Right ventricle myocardium inferior (tissue), 1 donor: ENCODE results near the gene MYO5B. TPM values are rescaled to one million over a fixed set of nuclear protein-coding genes. Genes with fewer than 3 reads are reported as not detected.

ENCODE experiments used
- ATAC-seq: fragments of 200-7000 bp; cut with Tn5 transposase; one replicate; pipeline ENCODE4 v1.9.1; 2020; ENCODE audit warnings: mild to moderate bottlenecking, moderate library complexity
- DNase-seq: peaks from one replicate; pipeline ENCODE4 v3.0.0; 2021; ENCODE audit errors: missing footprints
- intact Hi-C: fragments of 100-400 bp; cut with DNase I; formaldehyde crosslinking; loops from one replicate; pipeline ENCODE4 v1.11.0; 2022
- total RNA-seq: library from RNA; stranded (reverse); fragmentation: NEBNext Ultra II Directional; extraction: Animal tissue kit (Norgen Biotek cat#: 25700); gene quantifications from one replicate; pipeline ENCODE4 v1.2.1, GENCODE V29; 2021
- donor health status: DM: no; HTN: yes; CAD: no; lungs with severe emphysema.

MYO5B gene
- total RNA-seq, 1 donor from 2014 or later = 0.89 TPM

DNA sequence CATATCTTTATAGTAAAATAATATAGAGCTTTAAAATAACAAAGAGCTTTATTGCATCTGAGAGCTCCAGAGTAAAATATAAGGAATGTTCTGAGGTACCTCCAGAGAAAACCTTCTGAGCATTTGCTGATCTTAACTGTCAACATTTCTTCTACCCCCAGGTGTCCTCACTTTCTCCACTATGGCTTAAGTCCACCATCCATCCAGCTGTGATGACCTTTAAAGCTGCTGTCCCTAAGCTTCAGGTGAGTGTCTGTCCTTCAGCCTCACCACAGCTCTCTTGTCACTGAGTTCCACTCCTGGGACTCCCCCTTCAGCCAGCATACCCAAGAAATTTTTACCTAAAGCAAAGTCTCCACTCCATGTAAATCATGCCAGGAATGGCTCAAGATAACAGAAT lies 137.9 kb downstream of the MYO5B start:
- DNase-seq (no peak), ATAC-seq (no peak)
- intact Hi-C loops = no loop called here

DNA sequence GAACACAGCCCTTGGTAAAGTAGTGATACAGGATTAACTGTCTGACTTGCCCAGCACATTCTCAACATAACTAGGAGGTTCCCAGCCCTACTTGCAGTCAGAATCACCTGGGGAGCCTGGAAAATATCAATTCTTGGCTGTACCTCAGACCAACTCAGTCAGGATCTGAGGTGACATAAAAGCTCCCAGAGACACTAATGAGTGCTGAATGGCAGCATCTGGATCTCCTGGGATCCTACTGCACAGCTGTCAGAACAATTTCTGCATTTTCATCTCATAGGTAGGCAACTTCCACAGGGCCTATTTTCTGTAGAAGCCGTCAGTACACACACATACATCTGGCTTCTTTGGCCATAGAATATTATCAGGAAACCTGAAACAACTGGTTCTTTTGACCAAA lies 138.8 kb downstream of the MYO5B start:
- ATAC-seq = no peak
- intact Hi-C loops = no loop called here
- no peak for DNase-seq

DNA sequence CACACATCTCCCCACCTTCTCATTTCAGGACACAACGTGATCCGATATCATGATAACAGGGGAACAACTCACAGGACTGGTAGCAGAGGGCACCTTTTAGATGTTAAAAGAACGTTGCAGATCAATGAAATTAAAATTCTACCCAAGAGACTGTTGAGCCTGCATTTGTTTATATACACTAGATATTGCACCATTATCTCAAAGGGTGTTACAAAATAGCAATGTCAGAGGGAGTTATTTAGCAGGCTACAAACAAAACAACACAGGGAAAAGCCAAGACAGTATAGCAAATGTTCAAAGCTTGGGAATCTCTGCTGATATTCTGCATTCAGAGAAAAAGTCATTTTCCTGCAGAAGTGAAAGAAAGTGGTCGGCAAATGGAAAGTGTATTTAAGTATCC lies 139.5 kb downstream of the MYO5B start:
- intact Hi-C loops = no loop called here
- ATAC-seq (no peak), DNase-seq (no peak)

DNA sequence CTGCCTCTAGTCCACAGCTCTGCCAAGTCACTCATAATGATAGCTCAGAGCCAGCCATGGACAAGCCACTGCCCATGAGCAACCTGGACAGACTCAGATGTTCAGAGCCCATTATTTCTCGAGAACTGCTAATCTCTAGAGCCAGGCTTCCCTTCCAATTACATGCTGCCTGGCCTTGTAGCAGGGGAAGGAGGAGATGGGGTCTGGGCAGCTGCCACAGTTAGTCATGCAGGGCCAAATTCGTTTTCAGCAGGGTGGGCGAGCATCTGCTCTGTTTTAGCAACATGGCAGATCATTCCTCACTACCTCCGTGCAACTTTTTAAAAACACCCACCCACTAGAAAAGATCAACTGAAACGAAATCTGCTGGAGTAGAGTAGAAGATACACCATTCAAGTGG lies 141.8 kb downstream of the MYO5B start:
- ATAC-seq (no peak), DNase-seq (no peak)
- intact Hi-C loops = no loop called here

DNA sequence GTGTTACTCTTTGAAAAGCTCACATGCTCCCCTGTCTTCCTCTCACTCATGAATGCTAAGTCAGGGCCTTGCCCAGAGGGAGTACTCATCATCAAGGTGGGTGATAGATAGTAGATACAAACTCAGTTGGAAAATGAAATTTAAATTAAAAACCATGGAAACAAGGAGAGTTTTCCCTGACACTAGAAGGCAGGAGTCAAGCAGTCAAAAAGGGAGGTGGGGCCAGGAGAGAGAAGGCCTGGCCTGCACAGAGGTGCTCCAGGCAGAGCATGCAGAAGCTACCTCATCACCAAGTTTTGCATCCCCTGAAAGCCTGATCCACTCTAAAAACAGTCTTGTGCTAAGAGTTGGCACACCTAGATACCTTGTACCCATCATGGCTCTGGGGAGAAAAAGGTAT lies 143.7 kb downstream of the MYO5B start:
- ATAC-seq = no peak
- intact Hi-C loops = no loop called here
- DNase-seq = no peak

DNA sequence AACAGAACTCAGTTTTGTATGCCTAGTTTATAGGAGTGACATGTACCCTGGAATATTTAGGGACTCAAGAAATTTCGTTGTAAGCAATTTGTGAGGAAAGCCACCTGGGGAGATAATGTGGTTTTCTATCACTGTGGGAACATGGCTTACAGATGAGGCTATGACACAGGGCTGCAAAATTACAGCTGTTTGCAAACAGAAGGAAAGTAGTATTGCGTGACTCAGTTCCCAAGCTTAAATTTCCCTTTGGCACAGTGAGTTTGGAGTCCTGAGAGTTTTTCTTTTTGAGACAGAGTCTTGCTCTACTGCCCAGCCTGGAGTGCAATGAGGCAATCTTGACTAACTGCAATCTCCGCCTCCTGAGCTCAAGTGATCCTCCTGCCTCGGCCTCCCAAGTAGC lies 149.8 kb downstream of the MYO5B start:
- intact Hi-C loops = no loop called here
- no peak for DNase-seq
- no peak for ATAC-seq

DNA sequence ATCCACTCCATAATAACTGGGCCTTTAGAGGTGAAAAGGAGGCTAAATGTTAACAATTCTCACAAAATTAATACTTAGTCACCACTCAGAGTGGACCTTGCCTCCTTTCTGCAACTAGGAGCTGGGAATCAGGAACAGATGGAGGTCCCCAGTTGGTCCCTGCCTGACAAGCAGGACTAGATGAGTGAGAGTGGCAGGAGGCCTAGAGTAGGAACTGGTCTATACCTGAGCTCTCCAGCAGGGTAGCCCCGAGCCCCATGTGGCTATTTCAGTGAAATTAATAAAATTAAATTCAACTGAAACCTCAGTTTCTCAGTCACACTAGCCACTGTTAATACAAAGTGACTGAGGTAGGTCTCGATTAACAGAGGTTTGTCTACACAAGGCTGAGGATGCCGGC lies 150.5 kb downstream of the MYO5B start:
- DNase-seq = no peak
- ATAC-seq = no peak
- intact Hi-C loops = no loop called here

DNA sequence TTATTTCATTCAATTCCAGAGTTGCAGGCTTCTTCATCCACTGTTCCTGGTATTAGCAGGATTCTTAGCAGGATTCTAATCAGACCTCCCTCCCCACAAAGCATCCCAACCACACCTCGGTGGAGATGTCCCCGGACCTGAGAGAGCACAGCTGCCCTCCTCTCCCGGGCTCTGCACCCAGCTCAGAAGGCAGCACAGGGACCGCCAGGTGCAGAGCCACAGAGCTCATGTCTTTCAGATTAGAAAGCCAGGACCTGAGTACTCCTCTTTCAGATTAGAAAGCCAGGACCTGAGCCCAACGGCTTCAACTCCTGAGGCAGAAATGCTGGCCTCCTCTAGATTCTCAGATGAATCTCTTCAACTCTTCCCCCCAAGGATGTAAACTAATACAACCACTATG lies 152.3 kb downstream of the MYO5B start:
- intact Hi-C loops = no loop called here
- DNase-seq (no peak), ATAC-seq (no peak)

DNA sequence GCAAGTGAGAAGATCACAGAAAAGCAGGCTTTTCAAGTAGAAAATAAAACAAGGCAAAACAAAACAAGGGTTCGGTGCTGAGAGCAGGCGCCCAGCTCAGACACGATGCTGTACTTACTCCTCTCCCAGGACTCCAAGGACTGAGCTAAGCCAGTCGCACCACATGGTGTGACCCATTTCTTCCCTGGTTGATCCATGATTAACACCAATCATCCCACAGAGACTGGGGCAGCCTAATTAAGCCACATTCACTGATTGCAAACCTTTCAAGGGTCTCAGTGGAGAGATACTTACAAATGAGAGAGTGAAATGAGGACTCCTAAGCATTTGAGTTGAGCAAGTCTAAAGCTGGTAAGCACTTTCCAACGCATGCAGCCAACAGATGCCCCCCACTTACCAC lies 155.2 kb downstream of the MYO5B start:
- DNase-seq = no peak
- no peak for ATAC-seq
- intact Hi-C loops = no loop called here

DNA sequence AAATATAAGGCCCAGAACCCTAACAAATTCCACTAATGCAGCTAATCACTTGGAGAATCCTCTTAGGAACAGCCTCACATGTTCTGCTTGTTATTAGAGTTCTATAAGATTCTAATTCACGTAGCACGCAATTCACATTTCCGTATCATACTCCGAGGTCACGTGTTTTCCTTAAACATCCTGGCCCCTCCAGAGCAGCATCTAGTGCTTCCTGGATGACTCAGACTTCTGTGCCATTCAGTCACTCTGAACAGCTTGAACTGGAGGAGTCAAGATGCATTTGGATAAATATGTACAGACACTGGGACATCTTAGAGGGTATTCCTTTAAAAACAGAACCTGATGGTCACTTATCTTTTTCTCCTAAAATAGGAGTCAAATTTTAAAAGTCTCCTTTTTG lies 156.5 kb downstream of the MYO5B start:
- no peak for ATAC-seq
- intact Hi-C loops = no loop called here
- DNase-seq = no peak

DNA sequence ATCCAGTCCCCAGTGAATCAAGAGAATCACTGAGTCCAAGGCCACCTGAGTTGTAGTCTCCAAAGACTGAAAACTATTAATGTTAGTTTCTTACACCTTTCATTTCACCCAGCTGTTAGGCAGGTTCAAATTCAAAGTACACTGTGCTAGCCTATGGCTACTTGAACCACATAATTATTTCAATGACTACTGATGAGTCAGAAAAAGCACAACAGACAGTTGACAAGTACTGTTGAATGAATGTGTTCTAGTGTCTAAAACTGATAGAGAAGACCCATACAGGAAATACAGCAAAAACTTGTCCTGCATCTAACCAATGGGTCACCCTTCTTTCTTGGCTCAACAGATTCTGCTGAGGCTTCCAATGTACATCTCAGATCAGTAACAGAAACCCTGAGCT lies 160.9 kb downstream of the MYO5B start:
- intact Hi-C loops = no loop called here
- DNase-seq (no peak), ATAC-seq (no peak)

DNA sequence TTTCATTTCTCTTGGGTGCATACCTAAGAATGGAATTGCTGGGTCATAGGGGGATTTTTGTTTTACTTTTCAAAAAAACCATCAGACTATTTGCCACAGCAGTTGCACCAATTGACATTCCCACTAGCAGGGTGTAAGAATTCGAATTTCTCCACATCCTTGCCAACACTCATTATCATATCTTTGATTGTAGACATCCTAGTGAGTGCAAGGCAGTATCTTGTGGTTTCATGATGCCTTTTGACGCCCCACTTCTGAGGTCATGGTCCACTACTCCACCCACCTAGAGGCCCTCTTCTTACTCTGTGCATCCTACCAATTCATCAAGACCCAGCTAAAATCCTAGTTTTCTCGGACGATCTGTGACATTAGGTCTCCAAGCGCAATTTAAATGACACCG lies 161.9 kb downstream of the MYO5B start:
- ATAC-seq (no peak), DNase-seq (no peak)
- intact Hi-C loops = no loop called here

DNA sequence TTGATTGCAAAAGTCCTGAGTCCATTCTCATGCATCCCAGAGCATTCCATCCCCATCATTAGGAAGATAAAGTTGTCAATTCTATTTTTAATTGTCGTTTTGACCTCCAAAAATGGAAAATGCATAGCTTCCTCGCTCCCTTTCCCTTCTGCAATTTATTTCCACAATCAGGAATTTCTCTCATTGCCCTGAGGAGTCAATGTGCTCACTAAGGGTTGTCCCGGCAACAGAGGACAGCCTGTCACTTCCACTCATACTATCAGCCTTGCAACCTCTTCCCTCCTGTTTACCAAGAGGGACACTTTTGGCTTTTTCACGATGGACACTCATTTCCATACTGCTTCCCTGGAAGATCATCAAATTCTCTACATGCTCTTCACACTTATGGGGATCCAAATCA lies 164.8 kb downstream of the MYO5B start:
- intact Hi-C loops = no loop called here
- ATAC-seq = no peak

DNA sequence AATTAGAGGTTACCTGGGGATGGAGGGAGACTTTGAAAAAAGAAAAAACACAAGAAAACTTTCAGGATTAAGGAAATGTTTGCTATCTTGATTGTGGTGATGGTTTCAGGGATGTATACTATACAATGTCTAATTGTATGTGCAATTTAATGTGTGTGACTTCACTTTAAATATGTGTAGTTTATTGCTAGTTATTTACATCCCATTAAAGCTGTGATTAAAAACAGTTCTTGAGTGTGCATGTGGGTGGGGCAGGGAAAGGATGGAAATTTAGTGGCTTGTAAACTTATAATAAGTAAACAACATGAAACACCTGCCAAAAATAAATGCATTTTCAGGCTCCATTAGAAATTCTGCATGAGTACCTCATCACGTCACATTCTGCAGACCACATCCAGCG lies 167.0 kb downstream of the MYO5B start:
- intact Hi-C loops = no loop called here
- ATAC-seq = no peak
- no peak for DNase-seq

More for the DNA sequence above, 164.8 kb downstream of the MYO5B start:
- no peak for DNase-seq

DNA sequence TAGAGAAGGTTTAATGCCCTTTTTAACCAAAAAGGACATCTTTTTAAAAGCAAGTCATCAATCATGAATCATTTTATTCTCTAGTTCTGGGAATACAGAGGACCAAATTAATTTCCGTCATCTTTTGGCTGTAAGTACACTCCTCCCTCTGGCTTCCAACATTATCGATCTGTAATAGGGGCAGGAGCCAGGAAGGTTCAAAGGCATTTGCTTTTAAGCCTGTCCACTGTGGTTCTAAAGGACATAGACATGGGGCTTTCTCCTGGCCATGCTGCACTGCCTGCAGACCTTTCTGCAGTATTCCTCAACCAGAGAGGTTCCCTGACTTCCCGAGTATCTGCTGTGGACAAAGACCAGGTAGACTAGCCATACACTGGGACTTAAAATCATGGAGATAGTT lies 170.5 kb downstream of the MYO5B start:
- ATAC-seq = no peak
- DNase-seq = no peak
- intact Hi-C loops = no loop called here

DNA sequence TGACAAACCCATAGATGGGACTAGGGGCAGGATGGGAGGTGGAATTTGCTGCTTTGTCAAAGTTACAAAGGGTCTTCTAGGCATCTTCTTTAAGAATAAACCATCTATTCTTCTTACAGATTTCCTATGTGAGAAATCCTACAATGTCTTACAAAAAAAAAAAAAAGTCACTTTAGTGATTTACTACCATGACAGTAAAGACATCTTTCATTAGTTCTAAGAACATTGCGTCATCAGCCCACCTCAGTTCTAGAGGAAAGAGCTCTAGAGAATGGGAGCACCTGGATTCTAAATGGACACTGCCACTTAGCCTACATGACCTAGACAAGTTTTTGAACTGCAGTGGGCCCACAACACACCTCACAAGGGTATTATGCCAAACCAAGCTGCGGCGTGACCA lies 172.0 kb downstream of the MYO5B start:
- intact Hi-C loops = no loop called here
- no peak for ATAC-seq
- no peak for DNase-seq

DNA sequence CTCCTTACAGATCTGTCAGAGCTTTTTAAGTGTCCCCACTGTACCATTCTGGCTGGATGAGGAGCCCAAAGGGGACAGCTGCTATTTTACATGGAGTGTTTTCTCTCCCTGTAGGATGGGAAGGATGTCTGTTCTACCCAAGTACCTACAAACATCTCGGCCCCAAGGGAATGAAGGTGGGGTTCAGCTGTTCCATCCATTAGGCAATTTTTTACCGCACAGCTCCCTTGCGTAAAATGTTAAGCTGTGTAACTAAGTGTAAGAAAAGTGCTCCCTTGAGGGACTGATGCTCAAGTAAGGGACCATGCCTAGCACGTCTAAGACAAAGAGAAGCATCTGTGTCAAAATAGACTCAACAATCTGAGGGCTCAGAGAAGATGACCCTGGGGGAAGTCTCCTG lies 180.3 kb downstream of the MYO5B start:
- no peak for ATAC-seq
- intact Hi-C loops = loop anchor here (5.0 kb wide), 1 partner anchor 188 kb away; no protein-coding TSS in a partner anchor
- no peak for DNase-seq

DNA sequence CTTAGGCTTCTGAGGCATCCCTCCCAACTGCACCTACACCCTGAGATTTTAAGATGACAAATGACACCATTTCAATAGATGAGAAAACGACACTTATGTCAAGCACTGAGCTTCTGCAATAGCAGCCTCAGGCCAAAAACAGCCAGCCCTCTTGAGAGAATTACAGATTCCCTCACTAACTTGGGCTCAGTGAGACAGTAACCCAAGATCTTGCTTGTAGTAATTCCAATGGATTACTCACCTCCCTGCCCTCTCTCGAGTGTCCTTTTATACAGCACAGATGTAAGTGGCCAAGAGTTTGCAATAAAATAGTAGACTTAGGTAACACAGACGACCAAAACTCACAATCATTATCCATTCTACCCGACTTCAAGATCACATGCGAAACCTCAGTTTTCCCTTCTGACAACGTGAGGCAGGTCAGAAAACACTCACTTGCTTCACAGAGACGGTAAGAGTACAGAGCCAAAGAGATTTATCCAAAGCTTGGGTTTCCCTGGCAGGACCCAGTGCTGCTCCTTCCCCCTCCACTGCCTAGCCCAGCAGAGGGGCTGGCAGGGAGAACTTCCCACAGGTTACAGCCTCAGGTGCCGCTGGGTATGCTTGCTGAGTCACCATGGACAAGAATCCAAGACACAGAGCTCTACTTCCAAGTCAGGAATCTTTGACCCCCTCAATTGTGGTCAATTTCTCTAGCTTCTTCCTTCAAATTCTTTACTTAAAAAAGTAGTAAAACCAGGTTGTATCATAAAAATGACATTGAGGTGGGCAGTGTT lies 181.4 kb downstream of the MYO5B start:
- intact Hi-C loops = loop anchor here (5.0 kb wide), 1 partner anchor 189 kb away; no protein-coding TSS in a partner anchor
- no peak for DNase-seq
- ATAC-seq = no peak

DNA sequence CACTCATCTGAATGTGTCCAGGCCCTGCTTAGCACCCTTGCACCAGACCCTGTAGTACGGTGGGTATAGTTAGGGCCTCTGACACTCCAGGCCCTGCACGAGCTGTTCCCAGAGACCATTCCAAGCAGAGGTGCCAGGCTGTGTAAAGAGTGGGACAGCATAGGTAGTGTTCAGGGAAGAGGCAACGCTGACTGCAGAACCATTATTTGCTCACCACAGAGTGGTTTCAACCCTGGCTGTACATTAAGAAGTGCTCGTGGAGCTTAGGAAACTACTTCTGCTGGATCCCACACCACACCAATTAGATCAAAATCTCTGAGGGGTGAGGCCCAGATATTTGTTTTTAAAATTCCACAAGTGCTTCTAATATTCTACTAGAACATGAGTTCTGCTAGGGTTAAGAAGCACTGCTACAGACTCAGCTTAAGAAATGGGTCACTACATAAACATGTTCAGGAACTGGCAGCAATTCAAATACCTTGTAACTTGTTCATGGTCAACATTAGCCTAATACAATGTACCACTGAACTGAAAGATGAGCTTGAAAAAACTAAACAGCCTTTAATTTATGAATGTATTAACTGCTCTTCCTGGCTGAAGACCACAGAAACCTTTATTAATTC lies 183.0 kb downstream of the MYO5B start:
- ATAC-seq = no peak
- intact Hi-C loops = loop anchor here (5.0 kb wide), 1 partner anchor 190 kb away; no protein-coding TSS in a partner anchor
- DNase-seq = no peak

DNA sequence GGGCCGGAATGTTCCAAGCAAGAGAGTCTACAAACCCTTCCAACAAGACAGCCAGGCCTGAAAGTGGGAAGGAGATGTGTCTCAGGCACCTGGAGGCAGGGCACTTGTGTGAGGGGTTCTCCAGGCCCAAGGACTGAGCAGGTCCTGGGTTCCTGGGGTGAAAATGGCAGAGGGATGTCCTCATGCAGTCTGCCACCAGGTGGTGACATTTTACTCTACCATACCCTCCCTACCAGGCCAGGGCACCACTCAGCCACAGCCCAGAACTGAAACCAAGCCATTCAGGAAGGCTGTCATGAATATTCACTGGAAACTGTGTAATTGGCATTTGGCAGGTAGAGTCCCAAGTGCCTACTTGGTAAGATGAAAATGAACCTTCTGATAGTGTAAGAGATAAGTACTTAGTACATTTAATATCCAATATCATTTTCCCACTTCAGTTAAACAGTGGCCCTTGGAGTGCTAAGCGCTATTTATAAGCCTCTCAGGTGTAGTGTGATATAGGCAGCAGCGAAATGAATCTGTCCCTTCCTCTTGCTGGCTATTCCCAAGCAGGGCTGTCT lies 185.1 kb downstream of the MYO5B start:
- intact Hi-C loops = loop anchor here (5.0 kb wide), 1 partner anchor 192 kb away; no protein-coding TSS in a partner anchor
- DNase-seq (no peak), ATAC-seq (peak; percentile 62)
